Measurements from ENCODE around the gene CACNB4.

CACNB4 gene

GRCh38 chr2:152083202-152083875 lies 15.5 kb downstream of the CACNB4 start:
- Histone ChIP-seq H3K4me3 (ENCODE audit: low read length) (no peak overlapping the region), H3K9ac (ENCODE audit: low read length) (no peak overlapping the region), H3K36me3 (ENCODE audit: control insufficient read depth, insufficient read depth, low read length) (no peaks in the 10 kb centered on the region), H3K27ac (ENCODE audit: low read depth, low read length) (no peak overlapping the region), H3K4me1 (ENCODE audit: control insufficient read depth, insufficient read depth, low read length) (no peaks in the 10 kb centered on the region), H3K27me3 (ENCODE audit: control insufficient read depth, insufficient read depth, low read length) (no peaks in the 10 kb centered on the region)

DNA sequence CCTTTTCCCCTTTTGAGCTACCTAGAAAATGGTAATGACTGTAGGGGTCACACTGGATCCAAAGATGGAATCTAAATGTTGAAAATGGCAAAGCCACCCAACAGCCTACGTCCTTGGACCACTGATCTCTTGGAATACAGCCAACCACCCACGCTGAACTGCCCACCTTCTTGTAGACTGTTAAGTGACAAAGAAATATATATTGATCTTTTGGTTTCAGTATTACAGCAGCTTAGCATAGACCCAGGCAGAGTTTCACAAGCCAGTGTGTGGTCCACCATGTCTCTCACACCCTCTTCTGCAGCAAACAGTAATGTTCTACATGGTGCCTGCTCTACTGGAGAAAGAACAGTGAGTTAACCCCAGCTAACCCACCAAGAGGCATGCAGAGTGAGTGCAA lies 20.2 kb downstream of the CACNB4 start:
- H3K4me1 ChIP-seq (ENCODE audit: control insufficient read depth, insufficient read depth, low read length), result no peaks in the 10 kb centered on the region
- H3K27ac ChIP-seq (ENCODE audit: low read depth, low read length), result no peak overlapping the region
- H3K9ac ChIP-seq (ENCODE audit: low read length), result no peak overlapping the region
- H3K36me3 ChIP-seq (ENCODE audit: control insufficient read depth, insufficient read depth, low read length), result no peaks in the 10 kb centered on the region
- no peak overlapping the region for H3K4me3 ChIP-seq (ENCODE audit: low read length)
- no peaks in the 10 kb centered on the region for H3K27me3 ChIP-seq (ENCODE audit: control insufficient read depth, insufficient read depth, low read length)

DNA sequence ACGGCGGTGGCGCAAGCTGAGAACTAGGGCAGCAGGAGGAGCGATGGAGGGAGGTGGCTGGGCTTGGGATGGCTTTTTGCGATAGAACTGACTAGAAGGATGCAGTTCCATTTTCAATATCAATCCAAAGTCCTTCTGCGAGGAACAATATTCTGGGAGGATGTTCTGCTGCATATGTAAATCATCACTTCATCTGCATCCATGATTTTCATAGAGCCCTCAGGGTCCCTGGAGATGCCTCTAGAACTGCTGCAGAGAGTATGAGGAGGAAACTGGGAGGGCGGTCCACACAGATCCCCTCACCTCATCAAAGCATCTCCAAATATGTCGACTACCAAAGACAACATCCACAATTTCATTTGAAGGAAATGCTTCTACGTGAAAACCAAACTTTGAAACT lies 20.8 kb downstream of the CACNB4 start:
- Histone ChIP-seq H3K4me1 (ENCODE audit: control insufficient read depth, insufficient read depth, low read length) (no peaks in the 10 kb centered on the region), H3K4me3 (ENCODE audit: low read length) (no peak overlapping the region), H3K36me3 (ENCODE audit: control insufficient read depth, insufficient read depth, low read length) (no peaks in the 10 kb centered on the region), H3K27ac (ENCODE audit: low read depth, low read length) (no peak overlapping the region), H3K9ac (ENCODE audit: low read length) (no peak overlapping the region), H3K27me3 (ENCODE audit: control insufficient read depth, insufficient read depth, low read length) (no peaks in the 10 kb centered on the region)

- Histone ChIP-seq H3K36me3 (ENCODE audit: control insufficient read depth, insufficient read depth, low read length) (no peaks in the 10 kb centered on the region), H3K9ac (ENCODE audit: low read length) (no peak overlapping the region), H3K4me3 (ENCODE audit: low read length) (no peak overlapping the region), H3K4me1 (ENCODE audit: control insufficient read depth, insufficient read depth, low read length) (no peaks in the 10 kb centered on the region), H3K27ac (ENCODE audit: low read depth, low read length) (no peak overlapping the region), H3K27me3 (ENCODE audit: control insufficient read depth, insufficient read depth, low read length) (no peaks in the 10 kb centered on the region)
Observed at GRCh38 chr2:152075461-152076050, 23.3 kb downstream of the CACNB4 start.

DNA sequence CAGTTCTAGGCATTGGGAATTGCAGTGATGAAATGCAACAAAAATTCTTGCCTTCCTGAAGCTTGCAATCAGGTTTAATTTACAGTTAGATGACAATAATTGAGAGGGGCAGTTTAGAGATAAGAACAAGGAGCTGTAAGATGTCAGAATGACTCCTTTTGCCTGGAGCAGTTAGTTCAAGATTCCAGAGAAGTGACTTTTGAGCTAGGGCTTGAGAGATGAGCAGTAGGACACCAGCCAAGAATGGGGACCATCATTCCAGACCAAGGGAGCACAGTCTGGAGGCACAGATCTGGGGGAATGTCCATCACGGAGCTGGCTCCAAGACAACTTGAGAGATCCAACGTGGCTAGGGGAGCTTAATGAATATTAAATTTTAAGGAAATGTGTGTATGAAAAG lies 26.8 kb downstream of the CACNB4 start:
- Histone ChIP-seq H3K4me1 (ENCODE audit: control insufficient read depth, insufficient read depth, low read length) (no peaks in the 10 kb centered on the region), H3K9ac (ENCODE audit: low read length) (no peak overlapping the region), H3K4me3 (ENCODE audit: low read length) (no peak overlapping the region), H3K27me3 (ENCODE audit: control insufficient read depth, insufficient read depth, low read length) (no peaks in the 10 kb centered on the region), H3K27ac (ENCODE audit: low read depth, low read length) (no peak overlapping the region), H3K36me3 (ENCODE audit: control insufficient read depth, insufficient read depth, low read length) (no peaks in the 10 kb centered on the region)

DNA sequence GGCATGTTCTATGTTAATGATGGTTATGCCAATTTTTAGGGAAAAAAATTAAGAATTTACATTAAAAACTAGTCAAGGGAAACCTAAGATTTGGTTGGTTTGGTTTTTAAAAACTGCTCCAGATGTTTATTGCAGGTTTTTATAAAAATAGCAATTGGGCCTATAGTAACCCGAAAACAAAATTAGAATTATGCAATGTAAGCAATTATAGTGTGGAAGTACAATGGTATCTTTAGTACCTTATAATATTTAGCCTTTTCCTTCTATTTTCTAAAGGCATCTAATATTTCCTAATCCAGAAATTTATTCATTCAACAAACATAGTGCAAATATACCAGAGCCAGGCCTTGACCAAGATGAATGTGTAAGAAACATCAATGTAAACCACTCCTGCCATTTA lies 27.3 kb downstream of the CACNB4 start:
- Histone ChIP-seq H3K27ac (ENCODE audit: low read depth, low read length) (no peak overlapping the region), H3K4me1 (ENCODE audit: control insufficient read depth, insufficient read depth, low read length) (no peaks in the 10 kb centered on the region), H3K36me3 (ENCODE audit: control insufficient read depth, insufficient read depth, low read length) (no peaks in the 10 kb centered on the region), H3K4me3 (ENCODE audit: low read length) (no peak overlapping the region), H3K9ac (ENCODE audit: low read length) (no peak overlapping the region), H3K27me3 (ENCODE audit: control insufficient read depth, insufficient read depth, low read length) (no peaks in the 10 kb centered on the region)

- no peak overlapping the region for H3K27ac ChIP-seq (ENCODE audit: low read depth, low read length)
- no peaks in the 10 kb centered on the region for H3K27me3 ChIP-seq (ENCODE audit: control insufficient read depth, insufficient read depth, low read length)
- no peaks in the 10 kb centered on the region for H3K4me1 ChIP-seq (ENCODE audit: control insufficient read depth, insufficient read depth, low read length)
- H3K36me3 ChIP-seq (ENCODE audit: control insufficient read depth, insufficient read depth, low read length), result no peaks in the 10 kb centered on the region
- H3K4me3 ChIP-seq (ENCODE audit: low read length), result no peak overlapping the region
- no peak overlapping the region for H3K9ac ChIP-seq (ENCODE audit: low read length)
Observed at GRCh38 chr2:152071092-152071491, 27.8 kb downstream of the CACNB4 start.

- H3K27ac ChIP-seq (ENCODE audit: low read depth, low read length), result no peak overlapping the region
- no peaks in the 10 kb centered on the region for H3K36me3 ChIP-seq (ENCODE audit: control insufficient read depth, insufficient read depth, low read length)
- no peak overlapping the region for H3K4me3 ChIP-seq (ENCODE audit: low read length)
- no peaks in the 10 kb centered on the region for H3K4me1 ChIP-seq (ENCODE audit: control insufficient read depth, insufficient read depth, low read length)
- H3K27me3 ChIP-seq (ENCODE audit: control insufficient read depth, insufficient read depth, low read length), result no peaks in the 10 kb centered on the region
- H3K9ac ChIP-seq (ENCODE audit: low read length), result no peak overlapping the region
Observed at GRCh38 chr2:152068226-152068625, 30.6 kb downstream of the CACNB4 start.

- H3K27ac ChIP-seq (ENCODE audit: low read depth, low read length), result no peak overlapping the region
- no peak overlapping the region for H3K9ac ChIP-seq (ENCODE audit: low read length)
- H3K36me3 ChIP-seq (ENCODE audit: control insufficient read depth, insufficient read depth, low read length), result no peaks in the 10 kb centered on the region
- H3K27me3 ChIP-seq (ENCODE audit: control insufficient read depth, insufficient read depth, low read length), result no peaks in the 10 kb centered on the region
- H3K4me1 ChIP-seq (ENCODE audit: control insufficient read depth, insufficient read depth, low read length), result no peaks in the 10 kb centered on the region
- no peak overlapping the region for H3K4me3 ChIP-seq (ENCODE audit: low read length)
Observed at GRCh38 chr2:152067823-152068222, 31.0 kb downstream of the CACNB4 start.

DNA sequence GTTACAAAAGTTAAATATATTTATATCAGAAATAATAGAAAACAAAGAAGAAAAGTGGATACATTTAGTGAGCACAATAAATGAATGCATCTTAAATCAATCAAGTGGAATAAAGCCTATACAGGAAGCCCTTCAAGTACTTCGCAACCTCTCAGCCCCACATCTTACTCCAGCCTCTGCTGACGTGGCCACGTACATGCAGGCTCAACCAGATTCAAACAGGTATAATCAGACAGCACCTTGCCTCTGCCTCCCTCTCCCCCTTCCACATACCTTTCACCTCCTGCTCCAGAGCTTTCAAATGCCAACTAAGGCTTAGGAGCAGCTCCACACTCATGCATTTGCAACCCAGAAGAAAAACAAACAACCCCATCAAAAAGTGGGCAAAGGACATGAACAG lies 32.9 kb downstream of the CACNB4 start:
- Histone ChIP-seq H3K36me3 (ENCODE audit: control insufficient read depth, insufficient read depth, low read length) (no peaks in the 10 kb centered on the region), H3K27ac (ENCODE audit: low read depth, low read length) (no peak overlapping the region), H3K27me3 (ENCODE audit: control insufficient read depth, insufficient read depth, low read length) (no peaks in the 10 kb centered on the region), H3K4me3 (ENCODE audit: low read length) (no peak overlapping the region), H3K9ac (ENCODE audit: low read length) (no peak overlapping the region), H3K4me1 (ENCODE audit: control insufficient read depth, insufficient read depth, low read length) (no peaks in the 10 kb centered on the region)

GRCh38 chr2:152064001-152064400 lies 34.8 kb downstream of the CACNB4 start:
- no peaks in the 10 kb centered on the region for H3K4me1 ChIP-seq (ENCODE audit: control insufficient read depth, insufficient read depth, low read length)
- H3K27ac ChIP-seq (ENCODE audit: low read depth, low read length), result no peak overlapping the region
- H3K36me3 ChIP-seq (ENCODE audit: control insufficient read depth, insufficient read depth, low read length), result no peaks in the 10 kb centered on the region
- no peaks in the 10 kb centered on the region for H3K27me3 ChIP-seq (ENCODE audit: control insufficient read depth, insufficient read depth, low read length)
- H3K4me3 ChIP-seq (ENCODE audit: low read length), result no peak overlapping the region
- no peak overlapping the region for H3K9ac ChIP-seq (ENCODE audit: low read length)

DNA sequence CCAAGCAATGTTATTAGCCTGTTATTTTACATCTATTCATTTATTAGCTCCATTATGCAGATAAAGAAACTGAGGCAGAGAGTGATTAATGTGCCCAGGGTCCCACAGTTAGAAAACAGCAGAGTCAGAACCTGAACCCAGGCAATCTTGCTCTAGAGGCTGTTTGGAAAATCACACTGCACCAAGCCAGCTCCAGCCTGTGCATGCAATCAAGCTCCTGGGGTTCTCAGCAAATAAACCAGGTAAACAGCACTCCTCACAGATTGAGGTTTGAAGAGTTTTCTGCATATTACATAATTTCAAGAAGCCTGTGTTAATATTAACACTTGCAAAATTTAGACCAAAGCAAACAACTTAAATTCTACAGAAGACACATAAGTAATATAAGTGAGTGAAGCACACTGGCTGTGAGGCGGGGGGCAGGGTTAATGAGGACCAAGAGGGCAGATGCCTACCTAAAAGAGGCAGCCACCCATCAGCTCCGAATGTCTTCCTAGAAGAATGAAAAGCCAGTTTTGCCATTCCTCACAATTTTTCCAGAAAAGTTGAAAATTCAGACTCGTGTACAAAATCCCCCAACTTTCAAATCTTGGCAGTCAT lies 35.4 kb downstream of the CACNB4 start:
- Histone ChIP-seq H3K27ac (ENCODE audit: low read depth, low read length) (no peak overlapping the region), H3K27me3 (ENCODE audit: control insufficient read depth, insufficient read depth, low read length) (no peaks in the 10 kb centered on the region), H3K4me1 (ENCODE audit: control insufficient read depth, insufficient read depth, low read length) (no peaks in the 10 kb centered on the region), H3K36me3 (ENCODE audit: control insufficient read depth, insufficient read depth, low read length) (no peaks in the 10 kb centered on the region), H3K9ac (ENCODE audit: low read length) (no peak overlapping the region), H3K4me3 (ENCODE audit: low read length) (no peak overlapping the region)

Data from rectal smooth muscle tissue (tissue), 1 donor.